Neural progenitor cell (in vitro differentiated cells): ENCODE results near the gene CCL26.

Source experiments
- EZH2 ChIP-seq: fragments of 200-600 bp; sonication (generic); IDR thresholded peaks from 2 replicates; pipeline ENCODE4 v1.6.1; 2017; ENCODE audit warnings: antibody characterized with exemption, mild to moderate bottlenecking, moderate library complexity
- TF ChIP-seq, protein P1 (sequence below): fragments of 200-600 bp; sonication (generic); IDR thresholded peaks from 2 replicates; pipeline ENCODE4 v1.5.1; 2017; ENCODE audit warnings: antibody characterized with exemption, mild to moderate bottlenecking

DNA sequence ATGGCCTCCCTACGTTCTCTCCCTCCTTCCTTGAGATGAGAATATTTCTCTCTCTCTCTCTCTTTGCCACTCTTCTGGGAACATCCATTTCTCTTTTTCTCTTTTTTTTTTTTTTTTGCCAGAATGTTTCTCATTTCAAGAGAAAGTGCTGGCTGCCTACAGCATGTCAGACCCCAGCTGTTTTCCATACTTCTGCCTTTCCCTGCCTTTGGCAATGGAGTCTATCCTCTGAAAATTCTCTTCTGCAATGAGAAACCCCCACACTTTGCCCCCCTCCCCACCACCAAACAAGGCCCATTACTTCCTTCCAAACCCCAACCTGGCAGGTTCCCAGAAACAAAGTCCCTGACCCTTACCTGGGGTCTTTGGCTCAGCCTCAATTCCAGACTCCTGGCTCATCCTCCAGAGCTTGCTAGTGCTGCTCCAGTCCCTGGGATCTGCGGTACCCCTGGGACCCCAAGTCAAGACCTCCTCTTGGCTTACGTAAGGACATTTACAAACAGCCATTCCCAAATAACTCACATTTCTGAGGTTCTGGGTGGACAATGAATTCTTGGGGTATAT is 17.4 kb upstream of the CCL26 start:
- TF ChIP-seq, protein P1, sequence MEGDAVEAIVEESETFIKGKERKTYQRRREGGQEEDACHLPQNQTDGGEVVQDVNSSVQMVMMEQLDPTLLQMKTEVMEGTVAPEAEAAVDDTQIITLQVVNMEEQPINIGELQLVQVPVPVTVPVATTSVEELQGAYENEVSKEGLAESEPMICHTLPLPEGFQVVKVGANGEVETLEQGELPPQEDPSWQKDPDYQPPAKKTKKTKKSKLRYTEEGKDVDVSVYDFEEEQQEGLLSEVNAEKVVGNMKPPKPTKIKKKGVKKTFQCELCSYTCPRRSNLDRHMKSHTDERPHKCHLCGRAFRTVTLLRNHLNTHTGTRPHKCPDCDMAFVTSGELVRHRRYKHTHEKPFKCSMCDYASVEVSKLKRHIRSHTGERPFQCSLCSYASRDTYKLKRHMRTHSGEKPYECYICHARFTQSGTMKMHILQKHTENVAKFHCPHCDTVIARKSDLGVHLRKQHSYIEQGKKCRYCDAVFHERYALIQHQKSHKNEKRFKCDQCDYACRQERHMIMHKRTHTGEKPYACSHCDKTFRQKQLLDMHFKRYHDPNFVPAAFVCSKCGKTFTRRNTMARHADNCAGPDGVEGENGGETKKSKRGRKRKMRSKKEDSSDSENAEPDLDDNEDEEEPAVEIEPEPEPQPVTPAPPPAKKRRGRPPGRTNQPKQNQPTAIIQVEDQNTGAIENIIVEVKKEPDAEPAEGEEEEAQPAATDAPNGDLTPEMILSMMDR: no peak
- no peak for TF ChIP-seq EZH2
